ENCODE measurements around the gene MATN1. TPM values are rescaled to one million over a fixed set of nuclear protein-coding genes. Genes with fewer than 3 reads are reported as not detected.

MATN1 gene
- total RNA-seq, 1 donor from 2014 or later, result 0.22 TPM

DNA sequence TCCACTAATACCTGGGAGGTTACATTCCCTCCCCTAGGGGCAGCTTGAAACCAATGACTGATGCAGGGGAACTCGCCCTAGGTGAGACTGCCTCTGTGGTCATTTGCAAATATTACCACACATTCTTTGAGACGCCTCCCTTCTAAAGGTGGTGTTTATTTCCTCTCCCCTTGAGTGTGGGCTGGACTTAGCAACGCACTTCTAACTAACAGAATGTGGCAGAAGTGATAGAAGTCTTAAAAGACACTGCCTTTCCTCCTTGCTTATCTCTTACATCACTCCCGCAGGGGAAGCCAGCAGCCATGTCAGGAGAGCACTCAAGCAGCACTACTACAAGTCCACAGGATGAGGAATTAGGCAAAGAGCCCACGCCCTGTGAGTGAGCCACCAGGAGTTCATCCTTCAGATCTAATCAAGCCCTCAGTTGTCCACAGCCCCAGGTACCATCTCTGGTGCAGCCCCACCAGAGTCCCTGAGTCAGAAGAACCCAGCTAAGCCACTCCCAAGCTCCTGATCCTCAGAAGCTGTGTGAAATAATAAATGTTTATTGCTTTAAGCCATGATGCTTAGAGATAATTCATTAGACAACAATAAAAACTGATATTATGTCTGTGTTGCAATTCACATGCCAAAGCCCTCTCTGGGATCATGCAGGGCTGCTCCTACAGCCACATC lies 14.8 kb upstream of the MATN1 start:
- Mint-ChIP-seq H3K27ac (ENCODE audit: unreplicated experiment) (no peak overlapping the region), H3K4me3 (ENCODE audit: unreplicated experiment) (no peak overlapping the region), H3K9me3 (ENCODE audit: unreplicated experiment) (no peaks in the 10 kb centered on the region), H3K4me1 (ENCODE audit: low read depth, unreplicated experiment) (peaks cover 20% of the 10 kb centered on the region), H3K36me3 (ENCODE audit: unreplicated experiment) (peaks cover 8% of the 10 kb centered on the region), H3K27me3 (ENCODE audit: unreplicated experiment) (peaks cover 2% of the 10 kb centered on the region)
- TF ChIP-seq, protein P1, sequence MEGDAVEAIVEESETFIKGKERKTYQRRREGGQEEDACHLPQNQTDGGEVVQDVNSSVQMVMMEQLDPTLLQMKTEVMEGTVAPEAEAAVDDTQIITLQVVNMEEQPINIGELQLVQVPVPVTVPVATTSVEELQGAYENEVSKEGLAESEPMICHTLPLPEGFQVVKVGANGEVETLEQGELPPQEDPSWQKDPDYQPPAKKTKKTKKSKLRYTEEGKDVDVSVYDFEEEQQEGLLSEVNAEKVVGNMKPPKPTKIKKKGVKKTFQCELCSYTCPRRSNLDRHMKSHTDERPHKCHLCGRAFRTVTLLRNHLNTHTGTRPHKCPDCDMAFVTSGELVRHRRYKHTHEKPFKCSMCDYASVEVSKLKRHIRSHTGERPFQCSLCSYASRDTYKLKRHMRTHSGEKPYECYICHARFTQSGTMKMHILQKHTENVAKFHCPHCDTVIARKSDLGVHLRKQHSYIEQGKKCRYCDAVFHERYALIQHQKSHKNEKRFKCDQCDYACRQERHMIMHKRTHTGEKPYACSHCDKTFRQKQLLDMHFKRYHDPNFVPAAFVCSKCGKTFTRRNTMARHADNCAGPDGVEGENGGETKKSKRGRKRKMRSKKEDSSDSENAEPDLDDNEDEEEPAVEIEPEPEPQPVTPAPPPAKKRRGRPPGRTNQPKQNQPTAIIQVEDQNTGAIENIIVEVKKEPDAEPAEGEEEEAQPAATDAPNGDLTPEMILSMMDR (IDR thresholded peaks at IDR 0.05; ENCODE audit: partially characterized antibody, unreplicated experiment), result no peak
- no peak for DNase-seq

DNA sequence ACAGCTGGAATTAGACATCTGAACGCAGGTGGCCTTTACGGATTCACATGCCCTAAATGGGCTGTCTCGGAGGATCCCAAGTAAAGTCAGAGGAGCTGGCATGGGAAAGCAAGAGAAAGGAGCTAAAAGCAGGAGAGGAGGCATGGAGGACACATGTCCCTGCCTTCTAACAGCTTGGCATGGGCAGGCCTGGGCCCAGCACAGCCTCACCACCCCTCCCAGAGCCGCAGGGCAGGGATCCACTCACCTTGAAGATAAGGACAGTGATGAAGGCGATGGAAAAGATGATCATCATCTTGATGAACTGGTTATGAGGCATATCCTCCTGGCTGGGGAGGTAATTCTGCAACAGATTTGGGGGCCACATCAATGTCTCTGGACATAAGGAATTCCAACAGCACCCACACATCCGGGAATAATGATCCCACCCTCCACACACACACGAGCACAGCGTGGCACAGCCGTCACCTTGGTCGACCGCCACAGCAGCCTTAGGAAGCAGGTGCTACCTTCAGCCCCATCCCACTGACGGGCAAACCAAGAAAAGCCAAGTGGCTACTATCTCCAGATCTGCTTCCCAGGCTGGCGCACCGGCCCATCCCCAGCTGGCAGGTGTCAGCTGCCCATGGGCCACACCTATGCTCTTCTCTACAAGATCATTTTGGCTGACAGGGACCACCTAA lies 14.1 kb upstream of the MATN1 start:
- H3K4me1 Mint-ChIP-seq (ENCODE audit: low read depth, unreplicated experiment), result peaks cover 21% of the 10 kb centered on the region
- DNase-seq, result no peak
- no peak overlapping the region for H3K27ac Mint-ChIP-seq (ENCODE audit: unreplicated experiment)
- no peak overlapping the region for H3K4me3 Mint-ChIP-seq (ENCODE audit: unreplicated experiment)
- H3K36me3 Mint-ChIP-seq (ENCODE audit: unreplicated experiment), result peaks cover 8% of the 10 kb centered on the region
- TF ChIP-seq, protein P1 (IDR thresholded peaks at IDR 0.05; ENCODE audit: partially characterized antibody, unreplicated experiment), result no peak
- H3K27me3 Mint-ChIP-seq (ENCODE audit: unreplicated experiment), result peaks cover 2% of the 10 kb centered on the region
- H3K9me3 Mint-ChIP-seq (ENCODE audit: unreplicated experiment), result no peaks in the 10 kb centered on the region

DNA sequence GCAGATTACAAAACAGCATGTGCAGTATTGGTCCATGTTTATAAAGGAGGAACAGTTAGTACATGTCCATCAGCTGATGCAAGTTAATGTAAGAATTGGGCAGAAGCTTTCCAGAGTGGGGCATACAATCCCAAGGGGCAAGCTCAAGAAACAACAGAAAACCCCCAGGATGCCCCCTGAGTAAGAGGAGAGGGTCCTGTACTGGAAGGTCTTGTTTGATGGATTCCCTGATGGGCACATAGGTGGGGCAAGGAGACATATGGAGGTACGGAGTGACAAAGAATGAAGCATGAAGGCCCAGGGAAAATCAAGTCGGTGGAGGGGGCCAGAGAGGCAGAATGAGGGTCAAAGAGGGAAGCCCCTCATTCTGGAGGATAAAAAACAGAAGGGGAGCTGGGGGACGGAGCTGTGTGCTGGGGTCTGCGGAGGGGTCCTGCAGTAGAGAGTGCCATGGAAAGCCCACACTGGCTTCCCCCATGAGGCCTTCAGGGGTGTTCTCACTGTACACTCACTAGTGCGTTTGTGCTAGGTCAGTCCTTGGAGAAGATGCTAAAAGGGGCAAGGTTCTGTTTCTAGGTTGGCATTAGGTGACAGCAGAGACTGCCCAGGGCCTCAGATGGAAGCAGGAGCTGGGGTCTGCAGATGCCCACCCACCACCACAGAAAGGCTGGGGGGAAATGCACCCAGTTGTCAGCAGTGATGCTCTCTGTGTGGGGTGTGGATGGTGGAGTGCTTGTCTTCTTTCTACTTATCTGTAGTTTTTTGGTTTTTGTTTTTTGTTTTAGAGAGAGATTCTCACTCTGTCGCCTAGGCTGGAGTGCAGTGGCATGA lies 12.5 kb upstream of the MATN1 start:
- H3K27me3 Mint-ChIP-seq (ENCODE audit: unreplicated experiment), result peaks cover 3% of the 10 kb centered on the region
- H3K9me3 Mint-ChIP-seq (ENCODE audit: unreplicated experiment), result no peaks in the 10 kb centered on the region
- H3K36me3 Mint-ChIP-seq (ENCODE audit: unreplicated experiment), result peaks cover 3% of the 10 kb centered on the region
- no peak overlapping the region for H3K4me3 Mint-ChIP-seq (ENCODE audit: unreplicated experiment)
- no peak overlapping the region for H3K27ac Mint-ChIP-seq (ENCODE audit: unreplicated experiment)
- no peak for DNase-seq
- TF ChIP-seq, protein P1 (IDR thresholded peaks at IDR 0.05; ENCODE audit: partially characterized antibody, unreplicated experiment), result no peak
- peaks cover 10% of the 10 kb centered on the region for H3K4me1 Mint-ChIP-seq (ENCODE audit: low read depth, unreplicated experiment)

- Mint-ChIP-seq H3K4me3 (ENCODE audit: unreplicated experiment) (no peak overlapping the region), H3K27me3 (ENCODE audit: unreplicated experiment) (peaks cover 3% of the 10 kb centered on the region), H3K4me1 (ENCODE audit: low read depth, unreplicated experiment) (peaks cover 10% of the 10 kb centered on the region), H3K9me3 (ENCODE audit: unreplicated experiment) (no peaks in the 10 kb centered on the region), H3K27ac (ENCODE audit: unreplicated experiment) (no peak overlapping the region), H3K36me3 (ENCODE audit: unreplicated experiment) (peaks cover 3% of the 10 kb centered on the region)
- no peak for DNase-seq
- TF ChIP-seq, protein P1 (IDR thresholded peaks at IDR 0.05; ENCODE audit: partially characterized antibody, unreplicated experiment), result no peak
Measured at GRCh38 chr1:30735124-30735523, 11.7 kb upstream of the MATN1 start.

Data from glutamatergic neuron (in vitro differentiated cells).